Ovary (tissue), 9 donors: ENCODE measurements around the gene SYNDIG1L. TPM values are rescaled to one million over a fixed set of nuclear protein-coding genes. Genes with fewer than 3 reads are reported as not detected.

Source experiments
- DNase-seq, 5 donors: peaks; one replicate each; pipeline ENCODE4 v3.0.0-alpha.2; 2019 to 2020
- H3K27ac ChIP-seq, 2 donors: fragments of 200-600 bp; one replicate each; pipeline versions ENCODE4 v1.5.1 to v1.8.0; 2019 to 2022
- H3K27me3 ChIP-seq: fragments of 200-600 bp; one replicate; pipeline ENCODE4 v1.8.0; 2022
- H3K36me3 ChIP-seq: fragments of 200-600 bp; sonication (generic); one replicate; pipeline ENCODE4 v1.5.1; 2019
- H3K4me1 ChIP-seq: one replicate; pipeline ENCODE4 v1.8.1; 2013; ENCODE audit warnings: mild to moderate bottlenecking, moderate library complexity; ENCODE audit not compliant: insufficient read depth
- H3K4me3 ChIP-seq: fragments of 200-600 bp; sonication (generic); one replicate; pipeline ENCODE4 v1.5.1; 2017
- H3K9me3 ChIP-seq, 2 donors: fragments of 200-600 bp in 1 of 2; sonication (generic) in 1 of 2; one replicate each; pipeline versions ENCODE4 v1.5.1 to v1.8.1; 2013 to 2019; ENCODE audit warnings: mild to moderate bottlenecking in 1 of 2, moderate library complexity in 1 of 2
- EP300 ChIP-seq: sonication (generic); formaldehyde crosslinking; IDR thresholded peaks from one replicate; pipeline ENCODE4 v1.6.1; 2017; ENCODE audit warnings: antibody characterized with exemption
- POLR2A ChIP-seq: fragments of 450-650 bp; IDR thresholded peaks from one replicate; pipeline ENCODE4 v1.6.1; 2017; ENCODE audit warnings: antibody characterized with exemption, mild to moderate bottlenecking, moderate library complexity
- WGBS, 3 donors: extraction: QIAGEN DNeasy Blood & Tissue Kit in 1 of 3; methylation state at CpG; one replicate each; pipeline versions ENCODE4 v1.1.5 to v1.1.7; 2013 to 2017; 5-methylcytosine and 5-hydroxymethylcytosine counted together
- intact Hi-C, 4 donors: fragments of 100-400 bp; cut with DNase I; formaldehyde crosslinking; loops; one replicate each; pipeline versions ENCODE4 v1.11.0 to v1.15.1; 2022 to 2023
- polyA plus RNA-seq, 2 donors: library from polyadenylated mRNA; stranded (reverse); fragments of 200-250 nt in 1 of 2; fragments of 350-450 nt in 1 of 2; fragmentation: Illumina TruSeq in 1 of 2; extraction: RNeasy Lipid Tissue Mini Kit (QIAGEN cat#74804) in 1 of 2; gene quantifications; one replicate each; pipeline ENCODE4 v1.2.3, GENCODE V29; 2013 to 2014
- total RNA-seq, 7 donors: library from RNA; depleted of rRNA in 2 of 7; stranded (reverse); fragments of >200 nt in 2 of 7; fragmentation: NEBNext Ultra II Directional in 3 of 7; extraction: Animal tissue kit (Norgen Biotek cat#: 25700) in 3 of 7; gene quantifications; one replicate each; pipeline versions ENCODE4 v1.1.0 to v1.2.4, GENCODE V29; 2016 to 2023
- TF ChIP-seq, protein P1 (sequence below), 3 donors: fragments of 450-650 bp in 2 of 3; fragments of 200-600 bp in 1 of 3; IDR thresholded peaks; one replicate each; pipeline versions ENCODE4 v1.5.1 to v1.8.0; 2016 to 2022; ENCODE audit warnings: antibody characterized with exemption in 3 of 3, mild to moderate bottlenecking in 1 of 3
- donor health status: DM: no; HTN: no; CAD: no; lungs with moderate emphysema.
- donor health status: DM: no; HTN: no; CAD: no.
- donor health status: Bipolar disorder and iron deficiency.
- donor health status: DM: yes; HTN: yes; CAD: no.
- donor health status: DM: no; HTN: no; CAD: no.
- donor health status: DM: yes; HTN: yes; CAD: no.

Gene SYNDIG1L
- total and polyA plus RNA-seq, 9 donors, result 0.10 to 0.35 (median 0.28) TPM; not detected in 2

DNA sequence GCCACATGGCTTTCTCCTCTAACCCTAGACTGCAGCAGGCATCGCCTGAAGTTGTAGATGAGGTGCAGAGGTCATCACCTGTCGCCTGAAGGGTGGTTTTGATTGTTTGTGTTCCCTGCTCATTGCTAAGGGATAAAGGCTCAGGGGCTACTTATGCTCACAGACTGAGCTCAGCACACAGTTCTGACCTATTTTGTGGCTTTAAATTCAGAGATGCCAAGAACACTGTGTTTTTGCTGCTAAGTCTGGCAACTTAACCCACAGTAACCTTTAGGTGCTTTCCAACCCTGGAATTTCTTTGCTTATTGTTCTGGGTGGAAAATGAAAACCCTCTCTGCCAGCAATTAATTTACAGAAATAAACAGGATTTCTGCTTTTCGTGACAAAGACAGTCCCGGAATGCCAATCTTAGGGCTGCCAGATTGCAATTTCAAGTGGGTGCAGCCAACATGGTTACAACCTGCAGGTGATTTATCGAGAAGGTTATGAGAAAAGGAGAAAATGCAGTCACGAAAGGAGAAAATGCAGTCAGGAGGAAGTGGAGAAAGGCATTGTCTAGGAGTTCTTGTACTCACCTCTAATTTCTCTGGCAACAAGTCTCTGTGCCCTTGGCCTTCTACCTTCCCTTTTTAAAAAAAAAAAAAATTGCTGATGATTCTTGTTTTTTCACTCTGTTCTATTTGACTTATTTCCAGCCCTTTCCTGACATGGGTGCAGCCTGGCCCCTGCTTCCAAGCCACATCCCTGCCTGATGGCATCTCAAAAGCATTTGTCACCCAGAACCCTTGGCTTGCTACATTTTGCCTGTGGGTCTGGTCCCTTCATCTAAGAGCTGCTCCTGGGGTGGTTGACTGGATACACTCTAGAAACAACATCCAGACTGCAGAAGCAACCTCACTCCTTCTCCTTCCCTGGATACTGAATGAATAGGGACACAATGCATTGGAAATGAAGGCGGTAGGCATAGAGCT, 43.8 kb upstream of the SYNDIG1L start:
- no peaks in the 10 kb centered on the region for H3K4me1 ChIP-seq
- no peak for TF ChIP-seq EP300
- TF ChIP-seq, protein P1, sequence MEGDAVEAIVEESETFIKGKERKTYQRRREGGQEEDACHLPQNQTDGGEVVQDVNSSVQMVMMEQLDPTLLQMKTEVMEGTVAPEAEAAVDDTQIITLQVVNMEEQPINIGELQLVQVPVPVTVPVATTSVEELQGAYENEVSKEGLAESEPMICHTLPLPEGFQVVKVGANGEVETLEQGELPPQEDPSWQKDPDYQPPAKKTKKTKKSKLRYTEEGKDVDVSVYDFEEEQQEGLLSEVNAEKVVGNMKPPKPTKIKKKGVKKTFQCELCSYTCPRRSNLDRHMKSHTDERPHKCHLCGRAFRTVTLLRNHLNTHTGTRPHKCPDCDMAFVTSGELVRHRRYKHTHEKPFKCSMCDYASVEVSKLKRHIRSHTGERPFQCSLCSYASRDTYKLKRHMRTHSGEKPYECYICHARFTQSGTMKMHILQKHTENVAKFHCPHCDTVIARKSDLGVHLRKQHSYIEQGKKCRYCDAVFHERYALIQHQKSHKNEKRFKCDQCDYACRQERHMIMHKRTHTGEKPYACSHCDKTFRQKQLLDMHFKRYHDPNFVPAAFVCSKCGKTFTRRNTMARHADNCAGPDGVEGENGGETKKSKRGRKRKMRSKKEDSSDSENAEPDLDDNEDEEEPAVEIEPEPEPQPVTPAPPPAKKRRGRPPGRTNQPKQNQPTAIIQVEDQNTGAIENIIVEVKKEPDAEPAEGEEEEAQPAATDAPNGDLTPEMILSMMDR (IDR thresholded peaks at IDR 0.05), result no peak
- TF ChIP-seq POLR2A, result no peak
- no peak overlapping the region for H3K27ac ChIP-seq
- DNase-seq, result no peak
- H3K27me3 ChIP-seq, result no peaks in the 10 kb centered on the region
- 76 to 83% (median 77%) methylated on average over 7 of the region's 7 CpGs for WGBS, 3 donors
- no peaks in the 10 kb centered on the region for H3K9me3 ChIP-seq
- H3K36me3 ChIP-seq, result no peaks in the 10 kb centered on the region
- H3K4me3 ChIP-seq, result no peak overlapping the region
- intact Hi-C loops, result loop anchor here in 1 of 4 donors (10.0 kb wide), 1 partner anchor 105 kb away; no protein-coding TSS in a partner anchor

DNA sequence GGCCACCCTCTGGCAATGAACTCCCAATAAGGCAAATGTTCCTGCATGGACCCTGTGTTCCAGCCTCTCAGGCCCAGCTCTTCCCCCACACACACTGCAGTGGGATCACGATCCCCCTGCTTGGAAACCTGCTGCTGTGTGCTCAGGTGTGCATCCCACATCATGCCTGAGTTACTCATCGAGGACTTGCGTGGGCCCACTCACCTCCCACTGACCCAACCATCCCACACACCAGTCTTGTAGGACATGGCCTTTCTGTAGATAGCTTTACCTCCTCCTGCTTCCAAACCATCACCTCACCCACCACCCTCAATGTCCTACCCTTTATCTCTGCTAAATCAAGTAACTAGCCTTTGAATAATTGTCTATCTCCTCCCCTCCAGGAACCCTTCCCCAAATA, 42.5 kb upstream of the SYNDIG1L start:
- H3K27ac ChIP-seq, result no peak overlapping the region
- no peak for DNase-seq

DNA sequence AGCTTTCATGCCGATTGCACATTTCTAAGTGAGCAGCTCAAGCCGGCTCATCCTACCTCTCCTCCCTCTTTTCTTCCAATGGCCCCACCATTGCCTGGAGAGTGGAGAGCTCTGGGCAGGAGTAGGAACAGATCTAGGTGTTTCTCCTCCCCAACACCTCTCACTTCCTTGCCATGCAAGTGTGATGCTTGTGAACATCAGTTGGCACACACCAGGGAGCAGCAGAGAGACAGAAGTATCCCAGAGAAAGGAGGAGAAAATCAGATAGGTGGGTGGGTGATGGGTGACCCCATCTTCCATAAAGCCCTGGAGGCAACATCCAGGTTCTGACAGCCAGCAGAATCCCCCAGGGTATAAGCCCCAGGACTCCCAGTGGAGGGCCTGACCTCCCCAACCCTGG, 39.3 kb upstream of the SYNDIG1L start:
- Histone ChIP-seq H3K27me3 (no peaks in the 10 kb centered on the region), H3K4me1 (no peaks in the 10 kb centered on the region), H3K27ac (no peak overlapping the region), H3K9me3 (no peaks in the 10 kb centered on the region), H3K4me3 (no peak overlapping the region), H3K36me3 (no peaks in the 10 kb centered on the region)
- intact Hi-C loops, result no loop called here
- no peak for DNase-seq
- WGBS, 3 donors, result 76 to 98% (median 88%) methylated on average over 2 of the region's 2 CpGs
- TF ChIP-seq EP300 (no peak), POLR2A (no peak)
- TF ChIP-seq, protein P1 (IDR thresholded peaks at IDR 0.05), result no peak

More for the DNA sequence above, 42.5 kb upstream of the SYNDIG1L start:
- H3K4me3 ChIP-seq, result no peak overlapping the region
- TF ChIP-seq EP300 (no peak), POLR2A (no peak)
- TF ChIP-seq, protein P1 (IDR thresholded peaks at IDR 0.05), result no peak
- no peaks in the 10 kb centered on the region for H3K36me3 ChIP-seq
- no peaks in the 10 kb centered on the region for H3K4me1 ChIP-seq
- intact Hi-C loops, result no loop called here
- no peaks in the 10 kb centered on the region for H3K9me3 ChIP-seq
- WGBS, 3 donors, result 83 to 85% (median 83%) methylated on average over 3 of the region's 3 CpGs
- no peaks in the 10 kb centered on the region for H3K27me3 ChIP-seq

DNA sequence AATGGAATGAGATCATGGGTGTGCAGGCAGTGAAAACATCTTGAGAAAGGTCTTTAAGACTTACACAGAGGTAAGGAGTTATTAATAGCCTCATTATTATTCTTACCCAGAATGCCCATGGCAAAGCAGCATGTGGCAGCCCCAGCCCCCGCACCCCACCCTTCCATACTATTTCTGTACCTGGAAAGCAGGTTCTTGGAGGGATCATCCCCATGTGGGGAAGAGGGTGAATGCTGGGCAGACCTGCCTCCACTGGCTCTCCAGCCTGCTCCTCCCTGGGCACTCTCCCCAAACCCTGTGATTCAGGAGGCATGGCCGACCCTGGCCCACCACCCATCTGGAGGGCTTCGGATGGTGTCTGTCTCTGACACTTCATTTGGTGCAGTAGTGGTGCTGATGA, 38.8 kb upstream of the SYNDIG1L start:
- whole genome bisulfite sequencing, 3 donors, result 80 to 98% (median 92%) methylated on average over 3 of the region's 3 CpGs
- Histone ChIP-seq H3K4me3 (no peak overlapping the region), H3K27ac (no peak overlapping the region), H3K27me3 (no peaks in the 10 kb centered on the region), H3K9me3 (no peaks in the 10 kb centered on the region), H3K36me3 (no peaks in the 10 kb centered on the region), H3K4me1 (no peaks in the 10 kb centered on the region)
- TF ChIP-seq POLR2A (no peak), EP300 (no peak)
- TF ChIP-seq, protein P1 (IDR thresholded peaks at IDR 0.05), result no peak
- DNase-seq, result no peak
- intact Hi-C loops, result no loop called here
